Ectodermal cell (in vitro differentiated cells): Measurements from ENCODE around the gene TM4SF1.
"Not testable (repeated sequence)": the region's sequence is repeated elsewhere in the genome, so short reads cannot be mapped to it uniquely, and the experiment has no call there.

ENCODE experiments used
- H3K27ac ChIP-seq: 2 replicates; pipeline ENCODE4 v1.7.0; 2013; ENCODE audit warnings: mild to moderate bottlenecking, low read depth, low read length; ENCODE audit not compliant: insufficient read depth, poor library complexity, severe bottlenecking
- H3K27me3 ChIP-seq: 2 replicates; pipeline ENCODE4 v1.7.0; 2013; ENCODE audit warnings: mild to moderate bottlenecking, low read length; ENCODE audit not compliant: insufficient read depth, control insufficient read depth, poor library complexity, severe bottlenecking
- H3K36me3 ChIP-seq: one replicate; pipeline ENCODE4 v1.7.0; 2013; ENCODE audit warnings: low read length; ENCODE audit not compliant: control insufficient read depth, insufficient read depth
- H3K4me1 ChIP-seq: one replicate; pipeline ENCODE4 v1.7.0; 2013; ENCODE audit warnings: low read length; ENCODE audit not compliant: control insufficient read depth, insufficient read depth
- H3K4me3 ChIP-seq: 2 replicates; pipeline ENCODE4 v1.7.0; 2013; ENCODE audit warnings: low read depth, low read length, control low read depth; ENCODE audit not compliant: insufficient read depth
- H3K9me3 ChIP-seq: 2 replicates; pipeline ENCODE4 v1.7.0; 2013; ENCODE audit warnings: mild to moderate bottlenecking, low read length, moderate library complexity; ENCODE audit not compliant: control insufficient read depth
- WGBS, 2 experiments: methylation state at CpG; one replicate each; pipeline ENCODE4 v1.1.7; 2013; ENCODE audit warnings: missing lambda C conversion rate in 2 of 2; 5-methylcytosine and 5-hydroxymethylcytosine counted together

Gene TM4SF1

GRCh38 chr3:149385617-149386298 lies 8.3 kb upstream of the TM4SF1 start:
- 94 to 100% methylated on average over 7 of the region's 7 CpGs for WGBS, 2 experiments
- H3K27me3 ChIP-seq = no peaks in the 10 kb centered on the region
- no peaks in the 10 kb centered on the region for H3K36me3 ChIP-seq
- no peaks in the 10 kb centered on the region for H3K9me3 ChIP-seq
- no peak overlapping the region for H3K4me3 ChIP-seq
- no peaks in the 10 kb centered on the region for H3K4me1 ChIP-seq
- no peak overlapping the region for H3K27ac ChIP-seq

GRCh38 chr3:149384911-149385321 lies 7.5 kb upstream of the TM4SF1 start:
- Histone ChIP-seq H3K27ac (no peak overlapping the region), H3K9me3 (no peaks in the 10 kb centered on the region)

GRCh38 chr3:149384167-149384566 lies 6.7 kb upstream of the TM4SF1 start:
- no peak overlapping the region for H3K4me3 ChIP-seq
- H3K9me3 ChIP-seq = no peaks in the 10 kb centered on the region
- no peaks in the 10 kb centered on the region for H3K27me3 ChIP-seq
- H3K36me3 ChIP-seq = no peaks in the 10 kb centered on the region
- H3K27ac ChIP-seq = no peak overlapping the region
- H3K4me1 ChIP-seq = no peaks in the 10 kb centered on the region

More at GRCh38 chr3:149384911-149385321, 7.5 kb upstream of the TM4SF1 start:
- WGBS, 2 experiments = 92 to 93% methylated on average over 6 of the region's 6 CpGs
- H3K27me3 ChIP-seq = no peaks in the 10 kb centered on the region
- no peaks in the 10 kb centered on the region for H3K36me3 ChIP-seq
- no peak overlapping the region for H3K4me3 ChIP-seq
- H3K4me1 ChIP-seq = no peaks in the 10 kb centered on the region

- Histone ChIP-seq H3K4me1 (no peaks in the 10 kb centered on the region), H3K4me3 (no peak overlapping the region), H3K27me3 (no peaks in the 10 kb centered on the region), H3K9me3 (no peaks in the 10 kb centered on the region), H3K27ac (no peak overlapping the region), H3K36me3 (no peaks in the 10 kb centered on the region)
Observed at GRCh38 chr3:149383703-149384102, 6.3 kb upstream of the TM4SF1 start.

GRCh38 chr3:149382518-149382917 lies 5.1 kb upstream of the TM4SF1 start:
- H3K9me3 ChIP-seq = no peaks in the 10 kb centered on the region
- no peak overlapping the region for H3K27ac ChIP-seq
- H3K27me3 ChIP-seq = no peaks in the 10 kb centered on the region
- H3K4me3 ChIP-seq = no peak overlapping the region
- H3K36me3 ChIP-seq = no peaks in the 10 kb centered on the region
- H3K4me1 ChIP-seq = no peaks in the 10 kb centered on the region
- WGBS, 2 experiments = 92 to 93% methylated on average over 6 of the region's 6 CpGs

- WGBS, 2 experiments = 96 to 98% methylated on average over 3 of the region's 4 CpGs
- Histone ChIP-seq H3K27ac (no peak overlapping the region), H3K4me1 (no peaks in the 10 kb centered on the region), H3K36me3 (no peaks in the 10 kb centered on the region), H3K27me3 (no peaks in the 10 kb centered on the region), H3K4me3 (no peak overlapping the region), H3K9me3 (no peaks in the 10 kb centered on the region)
Observed at GRCh38 chr3:149382101-149382467, 4.6 kb upstream of the TM4SF1 start.

- Histone ChIP-seq H3K4me3 (no peak overlapping the region), H3K9me3 (no peaks in the 10 kb centered on the region), H3K36me3 (no peaks in the 10 kb centered on the region), H3K27ac (no peak overlapping the region), H3K27me3 (no peaks in the 10 kb centered on the region), H3K4me1 (no peaks in the 10 kb centered on the region)
- 75 to 80% methylated on average over 5 of the region's 6 CpGs for WGBS, 2 experiments
Observed at GRCh38 chr3:149381173-149382100, 4.0 kb upstream of the TM4SF1 start.

- not testable (repeated sequence) for H3K27ac ChIP-seq, H3K9me3 ChIP-seq, H3K36me3 ChIP-seq, H3K4me1 ChIP-seq, H3K4me3 ChIP-seq, H3K27me3 ChIP-seq
- 100% methylated on average over 4 of the region's 32 CpGs; no CpG with 5 or more reads in 1 of the 2 experiments for WGBS, 2 experiments
Observed at GRCh38 chr3:149380220-149380619, 2.8 kb upstream of the TM4SF1 start.

- Histone ChIP-seq H3K36me3 (no peaks in the 10 kb centered on the region), H3K9me3 (no peaks in the 10 kb centered on the region), H3K4me1 (no peaks in the 10 kb centered on the region), H3K4me3 (no peak overlapping the region), H3K27ac (no peak overlapping the region), H3K27me3 (no peaks in the 10 kb centered on the region)
- WGBS, 2 experiments = 90 to 92% methylated on average over 9 of the region's 9 CpGs
Observed at GRCh38 chr3:149378478-149379309, 1.2 kb upstream of the TM4SF1 start.
